ENCODE results near the gene SMG1.

- TF ChIP-seq CTCF (IDR thresholded peaks at IDR 0.05; ENCODE audit: low read length) (no peak), EZH2 (IDR thresholded peaks at IDR 0.05; ENCODE audit: borderline replicate concordance, low read length) (no peak)
Observed at GRCh38 chr16:18784917-18785623, 141.1 kb downstream of the SMG1 start.

Data from OCI-LY1 (cell line).